ENCODE measurements around the gene KCNMA1.

DNA sequence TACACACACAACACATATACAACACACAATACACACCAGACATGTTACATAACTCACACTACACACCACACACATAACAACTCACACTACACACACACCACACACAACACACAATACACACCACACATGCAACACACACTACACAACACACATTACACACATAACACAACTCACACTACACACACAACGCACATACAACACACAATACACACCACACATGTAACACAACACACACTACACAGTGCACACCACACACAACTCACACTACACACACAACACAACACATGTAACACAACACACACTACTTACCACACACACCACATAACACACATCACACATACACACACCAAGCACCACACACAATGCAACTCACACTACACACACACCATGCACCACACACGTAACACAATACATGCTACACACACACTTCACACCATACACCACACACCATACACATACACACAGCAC lies 166.5 kb downstream of the KCNMA1 start:
- TF ChIP-seq, protein P1, sequence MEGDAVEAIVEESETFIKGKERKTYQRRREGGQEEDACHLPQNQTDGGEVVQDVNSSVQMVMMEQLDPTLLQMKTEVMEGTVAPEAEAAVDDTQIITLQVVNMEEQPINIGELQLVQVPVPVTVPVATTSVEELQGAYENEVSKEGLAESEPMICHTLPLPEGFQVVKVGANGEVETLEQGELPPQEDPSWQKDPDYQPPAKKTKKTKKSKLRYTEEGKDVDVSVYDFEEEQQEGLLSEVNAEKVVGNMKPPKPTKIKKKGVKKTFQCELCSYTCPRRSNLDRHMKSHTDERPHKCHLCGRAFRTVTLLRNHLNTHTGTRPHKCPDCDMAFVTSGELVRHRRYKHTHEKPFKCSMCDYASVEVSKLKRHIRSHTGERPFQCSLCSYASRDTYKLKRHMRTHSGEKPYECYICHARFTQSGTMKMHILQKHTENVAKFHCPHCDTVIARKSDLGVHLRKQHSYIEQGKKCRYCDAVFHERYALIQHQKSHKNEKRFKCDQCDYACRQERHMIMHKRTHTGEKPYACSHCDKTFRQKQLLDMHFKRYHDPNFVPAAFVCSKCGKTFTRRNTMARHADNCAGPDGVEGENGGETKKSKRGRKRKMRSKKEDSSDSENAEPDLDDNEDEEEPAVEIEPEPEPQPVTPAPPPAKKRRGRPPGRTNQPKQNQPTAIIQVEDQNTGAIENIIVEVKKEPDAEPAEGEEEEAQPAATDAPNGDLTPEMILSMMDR (conservative IDR thresholded peaks at IDR 0.05; ENCODE audit: low read depth, low read length) = no peak
- TF ChIP-seq EZH2phosphoT487 (IDR thresholded peaks at IDR 0.05; ENCODE audit: borderline replicate concordance, low read length) = no peak

Measured in PC-3 (cell line).